ENCODE data around the gene ST3GAL4.

ST3GAL4 gene

GRCh38 chr11:126319374-126319740, 36.1 kb upstream of the ST3GAL4 start:
- TF ChIP-seq CTCF (conservative IDR thresholded peaks at IDR 0.05; ENCODE audit: low read length) = no peak
- peak; percentile 36 for DNase-seq (ENCODE audit: low read depth)
- H3K4me3 ChIP-seq (ENCODE audit: low read length) = no peak overlapping the region

GRCh38 chr11:126322996-126323395, 32.5 kb upstream of the ST3GAL4 start:
- no peak overlapping the region for H3K4me3 ChIP-seq (ENCODE audit: low read length)
- DNase-seq (ENCODE audit: low read depth) = peak; percentile 38
- no peak for TF ChIP-seq CTCF (conservative IDR thresholded peaks at IDR 0.05; ENCODE audit: low read length)

- no peak for TF ChIP-seq CTCF (conservative IDR thresholded peaks at IDR 0.05; ENCODE audit: low read length)
- no peak overlapping the region for H3K4me3 ChIP-seq (ENCODE audit: low read length)
- no peak for DNase-seq (ENCODE audit: low read depth)
Measured at GRCh38 chr11:126327281-126328000, 28.0 kb upstream of the ST3GAL4 start.

- no peak for TF ChIP-seq CTCF (conservative IDR thresholded peaks at IDR 0.05; ENCODE audit: low read length)
- no peak for DNase-seq (ENCODE audit: low read depth)
- no peak overlapping the region for H3K4me3 ChIP-seq (ENCODE audit: low read length)
Measured at GRCh38 chr11:126328001-126328390, 27.5 kb upstream of the ST3GAL4 start.

GRCh38 chr11:126328444-126328843, 27.0 kb upstream of the ST3GAL4 start:
- no peak for DNase-seq (ENCODE audit: low read depth)

GRCh38 chr11:126328938-126329643, 26.4 kb upstream of the ST3GAL4 start:
- no peak overlapping the region for H3K4me3 ChIP-seq (ENCODE audit: low read length)
- TF ChIP-seq CTCF (conservative IDR thresholded peaks at IDR 0.05; ENCODE audit: low read length) = no peak
- no peak for DNase-seq (ENCODE audit: low read depth)

More at GRCh38 chr11:126328444-126328843, 27.0 kb upstream of the ST3GAL4 start:
- no peak overlapping the region for H3K4me3 ChIP-seq (ENCODE audit: low read length)
- no peak for TF ChIP-seq CTCF (conservative IDR thresholded peaks at IDR 0.05; ENCODE audit: low read length)

Data from AG10803 (cell line).